Neuronal stem cell (in vitro differentiated cells): ENCODE measurements around the gene LMF1.

ENCODE experiments used
- DNase-seq: peaks from one replicate; pipeline ENCODE4 v3.0.0-alpha.2; 2013; ENCODE audit warnings: low spot score
- H2AFZ ChIP-seq: one replicate; pipeline ENCODE4 v1.6.1; 2013; ENCODE audit warnings: mild to moderate bottlenecking, low read length, inconsistent platforms
- H2AK5ac ChIP-seq: 2 replicates; pipeline ENCODE4 v1.6.1; 2013; ENCODE audit warnings: low read depth, mild to moderate bottlenecking, inconsistent platforms, low read length, moderate library complexity, mixed read lengths
- H2BK120ac ChIP-seq: 2 replicates; pipeline ENCODE4 v1.6.1; 2013; ENCODE audit warnings: low read depth, mild to moderate bottlenecking, inconsistent platforms, low read length, moderate library complexity, mixed read lengths
- H2BK12ac ChIP-seq: one replicate; pipeline ENCODE4 v1.6.1; 2013; ENCODE audit warnings: low read length, inconsistent platforms
- H2BK15ac ChIP-seq: 2 replicates; pipeline ENCODE4 v1.6.1; 2013; ENCODE audit warnings: mild to moderate bottlenecking, low read length, inconsistent platforms, mixed read lengths
- H2BK5ac ChIP-seq: one replicate; pipeline ENCODE4 v1.6.1; 2013; ENCODE audit warnings: inconsistent platforms, mild to moderate bottlenecking, low read length, moderate library complexity
- H3K14ac ChIP-seq: one replicate; pipeline ENCODE4 v1.6.1; 2013; ENCODE audit warnings: low read length, inconsistent platforms
- H3K18ac ChIP-seq: 2 replicates; pipeline ENCODE4 v1.6.1; 2013; ENCODE audit warnings: low read length, inconsistent platforms
- H3K23ac ChIP-seq: 2 replicates; pipeline ENCODE4 v1.6.1; 2013; ENCODE audit warnings: low read depth, mild to moderate bottlenecking, mixed read lengths, low read length, inconsistent platforms; ENCODE audit not compliant: poor library complexity
- H3K27ac ChIP-seq: replicated peaks from 3 replicates; pipeline ENCODE4 v1.5.1; 2013; ENCODE audit warnings: low read length, inconsistent platforms
- H3K27me3 ChIP-seq, 3 experiments: 2 replicates each; pipeline ENCODE4 v1.6.1; 2013; ENCODE audit warnings: low read length in 3 of 3, mild to moderate bottlenecking in 2 of 3, inconsistent platforms in 1 of 3, low read depth in 1 of 3, mixed read lengths in 1 of 3, moderate library complexity in 1 of 3; ENCODE audit not compliant: control insufficient read depth in 3 of 3, insufficient read depth in 3 of 3
- H3K36me3 ChIP-seq, 2 donors: replicated peaks in 1 of 2; 2 replicates each; pipeline ENCODE4 v1.6.1; 2013; ENCODE audit warnings: low read length in 2 of 2; ENCODE audit not compliant: control insufficient read depth in 2 of 2, insufficient read depth in 2 of 2
- H3K4ac ChIP-seq: 2 replicates; pipeline ENCODE4 v1.6.1; 2013; ENCODE audit warnings: inconsistent platforms, mild to moderate bottlenecking, low read length, moderate library complexity
- H3K4me1 ChIP-seq, 2 donors: 1 replicate in 1 of 2; 2 replicates in 1 of 2; pipeline ENCODE4 v1.6.1; 2013; ENCODE audit warnings: low read length in 2 of 2, low read depth in 1 of 2; ENCODE audit not compliant: control insufficient read depth in 2 of 2, insufficient read depth in 1 of 2
- H3K4me2 ChIP-seq: one replicate; pipeline ENCODE4 v1.6.1; 2013; ENCODE audit warnings: mild to moderate bottlenecking, low read length, inconsistent platforms; ENCODE audit not compliant: insufficient read depth, poor library complexity, severe bottlenecking
- H3K4me3 ChIP-seq, 2 donors: 2 replicates each; pipeline ENCODE4 v1.5.1; 2013; ENCODE audit warnings: low read length in 2 of 2, mild to moderate bottlenecking in 2 of 2, inconsistent platforms in 1 of 2, moderate library complexity in 1 of 2
- H3K79me1 ChIP-seq: one replicate; pipeline ENCODE4 v1.6.1; 2013; ENCODE audit warnings: low read depth, mild to moderate bottlenecking, inconsistent platforms, low read length, moderate library complexity
- H3K9ac ChIP-seq: one replicate; pipeline ENCODE4 v1.6.1; 2013; ENCODE audit warnings: mild to moderate bottlenecking, low read depth, low read length, inconsistent platforms; ENCODE audit not compliant: poor library complexity
- H3K9me3 ChIP-seq, 2 donors: replicated peaks in 1 of 2; 2 replicates each; pipeline versions ENCODE3 to v1.6.1; 2013; ENCODE audit warnings: low read length in 2 of 2, mild to moderate bottlenecking in 2 of 2, inconsistent platforms in 1 of 2, low read depth in 1 of 2, mixed read lengths in 1 of 2, moderate library complexity in 1 of 2; ENCODE audit not compliant: control insufficient read depth in 2 of 2, insufficient read depth in 1 of 2
- H4K8ac ChIP-seq: one replicate; pipeline ENCODE4 v1.6.1; 2013; ENCODE audit warnings: low read depth, mild to moderate bottlenecking, inconsistent platforms, low read length, moderate library complexity
- H4K91ac ChIP-seq: one replicate; pipeline ENCODE4 v1.6.1; 2013; ENCODE audit warnings: low read length, low read depth, mild to moderate bottlenecking, inconsistent platforms; ENCODE audit not compliant: poor library complexity
- WGBS, 2 donors: extraction: QIAGEN DNeasy Blood & Tissue Kit; methylation state at CpG; one replicate each; pipeline ENCODE4 v1.1.7; 2013; ENCODE audit warnings: missing lambda C conversion rate in 2 of 2, mixed read lengths in 1 of 2; ENCODE audit not compliant: insufficient read length in 2 of 2, insufficient replicate concordance in 1 of 2; ENCODE audit errors: extremely low coverage in 2 of 2; 5-methylcytosine and 5-hydroxymethylcytosine counted together

Gene LMF1

GRCh38 chr16:844638-845350 lies 126.0 kb downstream of the LMF1 start:
- H3K18ac ChIP-seq, result peak overlapping the region; percentile 80
- peaks cover 0 to 11% of the 10 kb centered on the region in 2 donors for H3K4me1 ChIP-seq
- whole genome bisulfite sequencing, 2 donors, result no CpG with 5 or more reads among the region's 48 CpGs
- H3K27me3 ChIP-seq, result no peaks in the 10 kb centered on the region
- no peak overlapping the region for H3K23ac ChIP-seq
- no peak overlapping the region for H3K4ac ChIP-seq
- peak overlapping the region; percentile 70 for H3K9ac ChIP-seq
- H2BK120ac ChIP-seq, result no peak overlapping the region
- peak overlapping the region; percentile 22 for H2BK12ac ChIP-seq
- no peak overlapping the region for H4K8ac ChIP-seq
- peak overlapping the region; percentile 59 for H2BK5ac ChIP-seq
- peaks cover 2% of the 10 kb centered on the region for H3K79me1 ChIP-seq
- peak overlapping the region; percentile 56 for H2AK5ac ChIP-seq
- no peak overlapping the region for H3K27ac ChIP-seq
- H3K36me3 ChIP-seq, result no peaks in the 10 kb centered on the region
- H3K4me2 ChIP-seq, result no peak overlapping the region
- H3K4me3 ChIP-seq, result peak overlapping the region in 1 of 2 donors; percentile 45
- peaks cover 9 to 16% of the 10 kb centered on the region in 2 donors for H3K9me3 ChIP-seq
- H2AFZ ChIP-seq, result no peak overlapping the region
- no peak for DNase-seq
- H2BK15ac ChIP-seq, result no peak overlapping the region
- H4K91ac ChIP-seq, result no peak overlapping the region
- H3K14ac ChIP-seq, result peak overlapping the region; percentile 56

GRCh38 chr16:843771-844170 lies 127.0 kb downstream of the LMF1 start:
- H3K4me1 ChIP-seq, result peaks cover 0 to 11% of the 10 kb centered on the region in 2 donors
- H3K4ac ChIP-seq, result no peak overlapping the region
- H3K9ac ChIP-seq, result no peak overlapping the region
- peaks cover 8 to 19% of the 10 kb centered on the region in 2 donors for H3K9me3 ChIP-seq
- H3K14ac ChIP-seq, result no peak overlapping the region
- no peak overlapping the region for H2BK15ac ChIP-seq
- no peak overlapping the region for H3K27ac ChIP-seq
- no peak overlapping the region for H2BK12ac ChIP-seq
- no peaks in the 10 kb centered on the region for H3K27me3 ChIP-seq
- no peak overlapping the region for H2BK5ac ChIP-seq
- no peak overlapping the region for H4K91ac ChIP-seq
- whole genome bisulfite sequencing, 2 donors, result no CpG with 5 or more reads among the region's 20 CpGs
- no peak overlapping the region for H3K23ac ChIP-seq
- no peak overlapping the region for H3K4me3 ChIP-seq
- peaks cover 2% of the 10 kb centered on the region for H3K79me1 ChIP-seq
- H4K8ac ChIP-seq, result no peak overlapping the region
- H3K36me3 ChIP-seq, result no peaks in the 10 kb centered on the region
- H3K18ac ChIP-seq, result no peak overlapping the region
- no peak overlapping the region for H2AFZ ChIP-seq
- no peak overlapping the region for H2BK120ac ChIP-seq
- no peak overlapping the region for H3K4me2 ChIP-seq
- no peak for DNase-seq
- no peak overlapping the region for H2AK5ac ChIP-seq

- Histone ChIP-seq H3K9me3 (peaks cover 5 to 12% of the 10 kb centered on the region in 2 donors), H4K91ac (no peak overlapping the region), H2BK15ac (peak overlapping the region; percentile 79), H3K23ac (peak overlapping the region; percentile 85), H3K18ac (peak overlapping the region; percentile 83), H2BK5ac (no peak overlapping the region), H3K36me3 (no peaks in the 10 kb centered on the region), H3K14ac (peak overlapping the region; percentile 47), H3K27me3 (no peaks in the 10 kb centered on the region), H3K4me3 (no peak overlapping the region), H3K4me2 (no peak overlapping the region), H3K4me1 (peaks cover 0 to 11% of the 10 kb centered on the region in 2 donors), H3K27ac (no peak overlapping the region), H2BK120ac (no peak overlapping the region), H2BK12ac (no peak overlapping the region), H3K4ac (no peak overlapping the region), H2AFZ (peak overlapping the region; percentile 77), H3K9ac (no peak overlapping the region), H3K79me1 (peaks cover 2% of the 10 kb centered on the region), H2AK5ac (peak overlapping the region; percentile 36), H4K8ac (peak overlapping the region; percentile 56)
- no CpG with 5 or more reads among the region's 33 CpGs for WGBS, 2 donors
- DNase-seq, result no peak
Measured at GRCh38 chr16:842711-843560, 127.8 kb downstream of the LMF1 start.

- DNase-seq, result no peak
- H3K36me3 ChIP-seq, result no peaks in the 10 kb centered on the region
- H3K14ac ChIP-seq, result no peak overlapping the region
- peak overlapping the region; percentile 46 for H3K18ac ChIP-seq
- H2BK120ac ChIP-seq, result no peak overlapping the region
- no peaks in the 10 kb centered on the region for H3K27me3 ChIP-seq
- H3K4ac ChIP-seq, result no peak overlapping the region
- H4K91ac ChIP-seq, result no peak overlapping the region
- H2BK15ac ChIP-seq, result no peak overlapping the region
- no peak overlapping the region for H3K9ac ChIP-seq
- H2BK12ac ChIP-seq, result no peak overlapping the region
- H2AFZ ChIP-seq, result peak overlapping the region; percentile 77
- H2BK5ac ChIP-seq, result no peak overlapping the region
- H3K4me2 ChIP-seq, result no peak overlapping the region
- no peak overlapping the region for H4K8ac ChIP-seq
- H3K9me3 ChIP-seq, result peaks cover 5 to 11% of the 10 kb centered on the region in 2 donors
- peaks cover 0 to 11% of the 10 kb centered on the region in 2 donors for H3K4me1 ChIP-seq
- H2AK5ac ChIP-seq, result peak overlapping the region; percentile 34
- H3K79me1 ChIP-seq, result peaks cover 2% of the 10 kb centered on the region
- H3K4me3 ChIP-seq, result no peak overlapping the region
- no peak overlapping the region for H3K27ac ChIP-seq
- WGBS, 2 donors, result no CpG with 5 or more reads among the region's 19 CpGs
- H3K23ac ChIP-seq, result no peak overlapping the region
Measured at GRCh38 chr16:842061-842476, 128.7 kb downstream of the LMF1 start.
